Activated CD4-positive, CD25-positive, alpha-beta regulatory T cell treated with anti-CD3 and anti-CD28 coated beads, Interleukin-2, amount 50 U/mL, for 72 hours (primary cell): Measurements from ENCODE around the gene PALD1.
A peak's percentile ranks its signal among the peaks of the same experiment; 100 is the strongest.

ENCODE experiments used
- DNase-seq: peaks from one replicate; pipeline ENCODE4 v3.0.0; 2021

PALD1 gene

GRCh38 chr10:70458329-70459060 is 20.1 kb upstream of the PALD1 start:
- DNase-seq = no peak

- DNase-seq = no peak
Observed at GRCh38 chr10:70459061-70459773, 19.4 kb upstream of the PALD1 start.

GRCh38 chr10:70459774-70460490 is 18.6 kb upstream of the PALD1 start:
- DNase-seq = no peak

GRCh38 chr10:70461397-70462348 is 16.9 kb upstream of the PALD1 start:
- no peak for DNase-seq

GRCh38 chr10:70462349-70462984 is 16.1 kb upstream of the PALD1 start:
- no peak for DNase-seq

GRCh38 chr10:70465278-70465677 is 13.3 kb upstream of the PALD1 start:
- DNase-seq = no peak

GRCh38 chr10:70465832-70466231 is 12.7 kb upstream of the PALD1 start:
- no peak for DNase-seq

GRCh38 chr10:70466951-70467350 is 11.6 kb upstream of the PALD1 start:
- DNase-seq = no peak

GRCh38 chr10:70472799-70473454 is 5.6 kb upstream of the PALD1 start:
- DNase-seq = no peak

- no peak for DNase-seq
Observed at GRCh38 chr10:70474780-70475179, 3.8 kb upstream of the PALD1 start.

- DNase-seq = no peak
Observed at GRCh38 chr10:70475661-70476060, 2.9 kb upstream of the PALD1 start.

- no peak for DNase-seq
Observed at GRCh38 chr10:70476249-70477035, 2.1 kb upstream of the PALD1 start.

- DNase-seq = peak; percentile 58
Observed at GRCh38 chr10:70477661-70478162, 855 bp upstream of the PALD1 start.

GRCh38 chr10:70479165-70479581 is 606 bp downstream of the PALD1 start:
- DNase-seq = no peak

GRCh38 chr10:70479626-70480238 is 1.2 kb downstream of the PALD1 start:
- no peak for DNase-seq

- DNase-seq = no peak
Observed at GRCh38 chr10:70480239-70480861, 1.8 kb downstream of the PALD1 start.

GRCh38 chr10:70481105-70481504 is 2.5 kb downstream of the PALD1 start:
- no peak for DNase-seq

- no peak for DNase-seq
Observed at GRCh38 chr10:70481831-70482530, 3.4 kb downstream of the PALD1 start.
